ENCODE measurements around the gene KIF11.

Gene KIF11

GRCh38 chr10:92681306-92681834, 88.4 kb downstream of the KIF11 start:
- no peak for DNase-seq (ENCODE audit: low spot score)

GRCh38 chr10:92688573-92688926, 95.6 kb downstream of the KIF11 start:
- no peak for DNase-seq (ENCODE audit: low spot score)

GRCh38 chr10:92688927-92689662, 96.2 kb downstream of the KIF11 start:
- DNase-seq (ENCODE audit: low spot score), result no peak

GRCh38 chr10:92689663-92690210, 96.8 kb downstream of the KIF11 start, which contains the start of gene HHEX:
Gene HHEX (plus strand): TSS chr10:92689955. CDS start chr10:92689987, 32 bp downstream.
- peak; percentile 87 for DNase-seq (ENCODE audit: low spot score)

GRCh38 chr10:92690211-92690914, 97.4 kb downstream of the KIF11 start:
- peak; percentile 51 for DNase-seq (ENCODE audit: low spot score)

GRCh38 chr10:92690915-92691590, 98.1 kb downstream of the KIF11 start:
- no peak for DNase-seq (ENCODE audit: low spot score)

GRCh38 chr10:92691591-92692079, 98.7 kb downstream of the KIF11 start:
- DNase-seq (ENCODE audit: low spot score), result peak; percentile 69

GRCh38 chr10:92692080-92692671, 99.2 kb downstream of the KIF11 start:
- DNase-seq (ENCODE audit: low spot score), result no peak

- no peak for DNase-seq (ENCODE audit: low spot score)
Measured at GRCh38 chr10:92692697-92693533, 100.0 kb downstream of the KIF11 start.

- no peak for DNase-seq (ENCODE audit: low spot score)
Measured at GRCh38 chr10:92693534-92693893, 100.6 kb downstream of the KIF11 start.

GRCh38 chr10:92695679-92696605, 103.0 kb downstream of the KIF11 start:
- no peak for DNase-seq (ENCODE audit: low spot score)

GRCh38 chr10:92696606-92697383, 103.9 kb downstream of the KIF11 start:
- DNase-seq (ENCODE audit: low spot score), result no peak

- DNase-seq (ENCODE audit: low spot score), result no peak
Measured at GRCh38 chr10:92697663-92698511, 105.0 kb downstream of the KIF11 start.

GRCh38 chr10:92699193-92699517, 106.2 kb downstream of the KIF11 start:
- no peak for DNase-seq (ENCODE audit: low spot score)

GRCh38 chr10:92699518-92700381, 106.8 kb downstream of the KIF11 start:
- DNase-seq (ENCODE audit: low spot score), result peak; percentile 48

- no peak for DNase-seq (ENCODE audit: low spot score)
Measured at GRCh38 chr10:92702301-92702916, 109.5 kb downstream of the KIF11 start.

Measured in germinal center (tissue), 1 donor.